Measurements from ENCODE around the gene RTEL1. TPM values are rescaled to one million over a fixed set of nuclear protein-coding genes. Genes with fewer than 3 reads are reported as not detected.

The RTEL1 gene
- total RNA-seq, 1 donor from 2014 or later, result 46.7 TPM

DNA sequence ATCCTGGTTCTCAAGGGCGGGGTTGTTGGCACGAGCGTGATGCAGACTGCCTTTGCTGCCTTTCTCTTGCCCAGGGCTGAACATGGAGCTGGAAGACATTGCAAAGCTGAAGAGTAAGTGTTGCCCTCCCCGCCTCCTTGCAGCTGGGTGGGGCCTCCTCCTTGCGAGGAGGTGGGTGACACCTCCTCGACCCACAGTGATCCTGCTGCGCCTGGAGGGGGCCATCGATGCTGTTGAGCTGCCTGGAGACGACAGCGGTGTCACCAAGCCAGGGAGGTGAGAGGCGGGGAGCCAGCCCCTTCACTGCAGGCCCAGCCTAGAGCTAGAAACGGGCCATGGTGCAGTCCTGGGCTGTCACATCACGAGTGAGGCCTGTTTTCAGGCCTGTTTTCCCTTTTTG, 20.0 kb downstream of the RTEL1 start:
- Mint-ChIP-seq H3K27ac (ENCODE audit: unreplicated experiment) (no peak overlapping the region), H3K4me3 (no peak overlapping the region), H3K4me1 (no peaks in the 10 kb centered on the region), H3K27me3 (ENCODE audit: low read depth) (no peaks in the 10 kb centered on the region), H3K36me3 (ENCODE audit: low read depth) (peaks cover 8% of the 10 kb centered on the region), H3K9me3 (no peaks in the 10 kb centered on the region)
- TF ChIP-seq, protein P1, sequence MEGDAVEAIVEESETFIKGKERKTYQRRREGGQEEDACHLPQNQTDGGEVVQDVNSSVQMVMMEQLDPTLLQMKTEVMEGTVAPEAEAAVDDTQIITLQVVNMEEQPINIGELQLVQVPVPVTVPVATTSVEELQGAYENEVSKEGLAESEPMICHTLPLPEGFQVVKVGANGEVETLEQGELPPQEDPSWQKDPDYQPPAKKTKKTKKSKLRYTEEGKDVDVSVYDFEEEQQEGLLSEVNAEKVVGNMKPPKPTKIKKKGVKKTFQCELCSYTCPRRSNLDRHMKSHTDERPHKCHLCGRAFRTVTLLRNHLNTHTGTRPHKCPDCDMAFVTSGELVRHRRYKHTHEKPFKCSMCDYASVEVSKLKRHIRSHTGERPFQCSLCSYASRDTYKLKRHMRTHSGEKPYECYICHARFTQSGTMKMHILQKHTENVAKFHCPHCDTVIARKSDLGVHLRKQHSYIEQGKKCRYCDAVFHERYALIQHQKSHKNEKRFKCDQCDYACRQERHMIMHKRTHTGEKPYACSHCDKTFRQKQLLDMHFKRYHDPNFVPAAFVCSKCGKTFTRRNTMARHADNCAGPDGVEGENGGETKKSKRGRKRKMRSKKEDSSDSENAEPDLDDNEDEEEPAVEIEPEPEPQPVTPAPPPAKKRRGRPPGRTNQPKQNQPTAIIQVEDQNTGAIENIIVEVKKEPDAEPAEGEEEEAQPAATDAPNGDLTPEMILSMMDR (conservative IDR thresholded peaks at IDR 0.05), result no peak
- no peak for DNase-seq (ENCODE audit: low read depth, low spot score)

DNA sequence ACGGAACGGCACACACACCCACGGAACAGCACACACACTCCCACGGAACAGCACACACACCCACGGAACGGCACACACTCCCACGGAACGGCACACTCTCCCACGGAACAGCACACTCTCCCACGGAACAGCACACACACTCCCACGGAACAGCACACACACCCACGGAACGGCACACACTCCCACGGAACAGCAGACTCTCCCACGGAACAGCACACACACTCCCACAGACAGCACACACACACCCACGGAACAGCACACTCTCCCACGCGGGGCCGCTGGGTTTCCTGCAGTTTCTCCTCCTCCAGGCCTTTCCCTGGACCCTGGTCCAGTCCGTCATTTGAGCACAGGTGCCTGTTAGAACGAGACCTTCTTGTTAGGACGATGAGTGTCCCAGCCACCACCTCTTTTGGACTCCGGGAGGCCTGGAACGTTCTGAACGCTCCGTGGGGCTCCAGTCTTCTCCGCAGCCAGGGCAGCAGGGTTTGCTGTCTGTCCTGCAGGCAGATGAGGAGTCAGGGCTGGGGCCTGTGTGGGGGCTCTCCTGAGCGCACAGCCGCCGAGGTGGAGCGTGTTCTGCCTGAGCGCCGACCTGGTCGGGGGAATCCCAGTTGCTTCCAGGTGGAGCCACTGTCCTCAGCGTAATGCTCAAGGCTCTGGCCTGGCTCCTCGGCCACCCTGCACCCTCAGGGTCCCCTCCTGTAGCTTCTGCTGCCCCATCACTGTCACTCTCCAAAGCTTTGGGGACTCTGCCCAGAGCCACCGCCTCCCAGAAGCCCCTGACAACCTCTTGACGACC, 20.8 kb downstream of the RTEL1 start:
- no peak for DNase-seq (ENCODE audit: low read depth, low spot score)
- H3K27ac Mint-ChIP-seq (ENCODE audit: unreplicated experiment), result no peak overlapping the region
- H3K4me3 Mint-ChIP-seq, result no peak overlapping the region
- TF ChIP-seq, protein P1 (conservative IDR thresholded peaks at IDR 0.05), result no peak
- peaks cover 5% of the 10 kb centered on the region for H3K4me1 Mint-ChIP-seq
- no peaks in the 10 kb centered on the region for H3K27me3 Mint-ChIP-seq (ENCODE audit: low read depth)
- H3K36me3 Mint-ChIP-seq (ENCODE audit: low read depth), result peaks cover 8% of the 10 kb centered on the region
- H3K9me3 Mint-ChIP-seq, result no peaks in the 10 kb centered on the region

DNA sequence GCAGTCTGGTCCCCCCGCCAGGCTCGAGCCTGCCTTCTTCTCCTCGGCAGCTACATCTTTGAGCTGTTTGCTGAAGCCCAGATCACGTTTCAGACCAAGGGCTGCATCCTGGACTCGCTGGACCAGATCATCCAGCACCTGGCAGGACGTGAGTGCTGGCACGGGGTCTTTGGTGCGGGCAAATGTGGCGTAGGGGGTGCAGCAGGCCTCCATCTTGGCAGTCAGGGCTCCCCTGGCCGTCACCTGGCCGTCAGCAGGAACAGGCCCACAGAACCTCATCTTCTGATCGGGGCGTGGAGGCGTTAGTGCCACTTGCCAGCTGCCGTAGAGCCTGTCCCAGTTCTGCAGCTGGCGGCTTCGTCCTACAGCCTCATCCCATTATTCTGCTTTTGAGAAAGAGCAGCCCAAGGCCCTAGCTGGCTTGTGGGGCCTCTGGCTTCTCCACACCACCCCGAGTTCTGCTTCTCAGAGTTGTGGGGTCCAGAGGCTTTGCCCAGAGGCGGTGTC, 21.7 kb downstream of the RTEL1 start:
- H3K4me3 Mint-ChIP-seq, result no peak overlapping the region
- peaks cover 8% of the 10 kb centered on the region for H3K36me3 Mint-ChIP-seq (ENCODE audit: low read depth)
- TF ChIP-seq, protein P1 (conservative IDR thresholded peaks at IDR 0.05), result no peak
- no peaks in the 10 kb centered on the region for H3K27me3 Mint-ChIP-seq (ENCODE audit: low read depth)
- DNase-seq (ENCODE audit: low read depth, low spot score), result no peak
- H3K9me3 Mint-ChIP-seq, result no peaks in the 10 kb centered on the region
- no peak overlapping the region for H3K27ac Mint-ChIP-seq (ENCODE audit: unreplicated experiment)
- peaks cover 6% of the 10 kb centered on the region for H3K4me1 Mint-ChIP-seq

DNA sequence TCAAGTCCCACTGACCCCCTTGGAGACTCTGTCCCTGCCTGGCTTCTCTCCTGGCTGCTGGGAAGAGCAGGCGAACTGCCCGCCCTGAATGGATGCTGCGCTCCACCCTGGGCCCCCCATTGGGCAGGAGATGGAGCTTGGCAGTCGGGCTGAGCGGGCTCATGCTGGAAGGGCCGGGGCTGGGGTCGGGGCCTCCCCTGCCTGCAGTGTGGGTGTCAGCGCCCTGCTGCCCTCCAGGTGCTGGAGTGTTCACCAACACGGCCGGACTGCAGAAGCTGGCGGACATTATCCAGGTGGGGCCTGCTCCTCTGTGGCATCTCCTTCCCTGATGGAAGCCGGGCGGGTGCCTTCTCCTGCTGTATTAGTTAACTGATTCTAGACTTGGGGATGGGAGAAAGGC, 22.3 kb downstream of the RTEL1 start:
- DNase-seq (ENCODE audit: low read depth, low spot score), result no peak
- TF ChIP-seq, protein P1 (conservative IDR thresholded peaks at IDR 0.05), result no peak
- Mint-ChIP-seq H3K4me1 (peaks cover 6% of the 10 kb centered on the region), H3K4me3 (no peak overlapping the region), H3K27me3 (ENCODE audit: low read depth) (no peaks in the 10 kb centered on the region), H3K27ac (ENCODE audit: unreplicated experiment) (no peak overlapping the region), H3K36me3 (ENCODE audit: low read depth) (peaks cover 8% of the 10 kb centered on the region), H3K9me3 (no peaks in the 10 kb centered on the region)

DNA sequence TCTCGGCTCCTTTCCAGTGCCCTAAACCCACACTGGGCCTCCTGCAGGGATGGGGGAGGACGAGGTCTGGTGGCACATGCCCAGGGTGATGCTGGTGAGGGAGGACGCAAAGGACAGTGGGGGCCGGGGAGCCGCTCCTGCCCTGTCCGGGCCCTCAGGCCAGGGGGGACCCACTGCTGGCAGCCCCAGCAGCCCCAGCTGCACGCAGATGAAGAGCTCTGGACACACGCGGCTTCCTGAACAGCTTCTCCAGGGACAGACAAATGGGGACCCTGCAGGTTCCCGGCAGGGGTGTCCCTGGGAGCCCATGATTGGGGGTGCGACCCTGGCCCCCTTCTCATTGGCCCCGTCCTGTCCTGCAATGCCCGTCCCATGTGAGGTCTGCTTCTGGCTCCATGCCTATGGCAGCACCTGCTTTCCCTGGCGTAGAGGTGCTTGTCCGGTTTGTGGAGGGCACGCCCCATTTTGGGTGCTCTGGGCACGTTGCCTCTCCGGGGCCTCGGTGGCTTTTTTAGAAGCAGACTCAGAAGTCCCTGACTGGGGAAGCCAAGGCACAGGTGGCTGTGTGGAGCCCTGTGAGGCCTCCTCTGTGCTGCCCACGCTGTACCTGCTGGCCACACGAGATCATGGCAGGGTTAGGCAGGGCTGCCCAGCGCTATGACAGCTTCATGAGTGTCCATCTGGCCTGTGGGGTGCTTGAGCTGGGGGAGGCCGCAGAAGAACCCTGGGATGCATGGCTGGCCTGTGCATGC, 22.9 kb downstream of the RTEL1 start:
- H3K9me3 Mint-ChIP-seq, result no peaks in the 10 kb centered on the region
- H3K36me3 Mint-ChIP-seq (ENCODE audit: low read depth), result peaks cover 8% of the 10 kb centered on the region

More for the DNA sequence above, 22.9 kb downstream of the RTEL1 start:
- Mint-ChIP-seq H3K27ac (ENCODE audit: unreplicated experiment) (no peak overlapping the region), H3K4me3 (no peak overlapping the region), H3K27me3 (ENCODE audit: low read depth) (no peaks in the 10 kb centered on the region), H3K4me1 (peaks cover 6% of the 10 kb centered on the region)
- no peak for DNase-seq (ENCODE audit: low read depth, low spot score)
- TF ChIP-seq, protein P1 (conservative IDR thresholded peaks at IDR 0.05), result no peak
